Measurements from ENCODE around the gene TET1.
"Not testable (repeated sequence)": the region's sequence is repeated elsewhere in the genome, so short reads cannot be mapped to it uniquely, and the experiment has no call there.

TET1 gene

DNA sequence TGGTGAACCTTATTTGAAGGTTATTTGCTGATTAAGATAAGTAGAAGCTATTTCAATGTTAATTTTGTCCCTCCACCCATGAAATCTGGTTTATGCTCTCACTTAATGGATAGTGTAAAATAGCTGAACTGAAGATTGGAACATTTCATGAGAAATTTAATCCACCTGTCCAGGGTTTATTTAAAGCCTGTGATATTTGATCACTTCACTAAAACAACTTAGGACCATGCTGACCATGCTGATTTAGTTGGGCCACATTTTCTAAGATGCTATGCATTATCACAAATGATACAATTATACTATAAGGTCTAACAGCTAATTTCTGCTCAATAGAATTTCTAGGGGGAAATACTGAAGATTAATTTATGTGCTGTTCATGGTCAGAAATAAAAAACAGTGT, 53.8 kb downstream of the TET1 start:
- H3K36me3 Mint-ChIP-seq (ENCODE audit: low read depth); H3K27ac Mint-ChIP-seq: not testable (repeated sequence)

DNA sequence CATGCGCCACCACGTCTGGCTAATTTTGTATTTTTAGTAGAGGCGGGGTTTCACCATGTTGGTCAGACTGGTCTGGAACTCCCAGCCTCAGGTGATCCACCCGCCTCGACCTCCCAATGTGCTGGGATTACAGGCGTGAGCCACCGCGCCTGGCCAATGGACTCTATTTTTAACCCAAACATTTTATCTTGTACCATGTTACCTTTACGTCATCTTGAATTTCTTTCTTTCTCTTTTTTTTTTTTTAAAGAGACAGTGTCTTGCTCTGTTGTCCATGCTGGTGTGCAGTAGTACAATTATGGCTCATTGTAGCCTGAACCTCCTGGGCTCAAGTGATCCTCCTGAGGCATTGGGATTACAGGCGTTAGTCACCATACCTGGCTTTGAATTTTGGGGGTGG, 57.6 kb downstream of the TET1 start:
- not testable (repeated sequence) for H3K27me3 Mint-ChIP-seq; H3K4me3 Mint-ChIP-seq; H3K9me3 Mint-ChIP-seq; DNase-seq; H3K36me3 Mint-ChIP-seq (ENCODE audit: low read depth); H3K27ac Mint-ChIP-seq; H3K4me1 Mint-ChIP-seq (ENCODE audit: low read depth)

More for the DNA sequence above, 53.8 kb downstream of the TET1 start:
- not testable (repeated sequence) for H3K9me3 Mint-ChIP-seq; H3K4me3 Mint-ChIP-seq; H3K27me3 Mint-ChIP-seq; H3K4me1 Mint-ChIP-seq (ENCODE audit: low read depth); DNase-seq

DNA sequence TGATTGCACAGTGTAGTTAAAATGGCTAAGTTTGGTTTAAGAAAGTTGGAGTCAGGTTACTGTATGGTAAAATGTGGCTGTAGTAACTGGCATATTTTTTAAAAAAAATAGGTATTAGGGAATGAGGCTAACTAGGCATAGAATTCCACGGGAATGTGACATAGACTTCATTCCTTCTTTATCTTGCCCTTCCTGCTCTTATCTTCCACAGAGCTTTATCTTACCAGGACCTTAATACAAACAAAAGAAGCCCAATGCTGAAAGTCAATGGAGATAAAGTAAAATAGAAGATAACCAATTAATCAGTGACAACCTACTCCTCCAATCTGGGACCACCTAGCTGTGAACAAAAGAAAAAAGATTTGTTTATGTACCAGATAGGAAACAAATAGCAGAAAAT, 58.1 kb downstream of the TET1 start:
- H3K27ac Mint-ChIP-seq, result no peak overlapping the region
- H3K27me3 Mint-ChIP-seq, result no peaks in the 10 kb centered on the region
- H3K4me3 Mint-ChIP-seq, result no peak overlapping the region
- peaks cover 1% of the 10 kb centered on the region for H3K4me1 Mint-ChIP-seq (ENCODE audit: low read depth)
- H3K9me3 Mint-ChIP-seq, result no peaks in the 10 kb centered on the region
- no peaks in the 10 kb centered on the region for H3K36me3 Mint-ChIP-seq (ENCODE audit: low read depth)
- DNase-seq, result no peak

DNA sequence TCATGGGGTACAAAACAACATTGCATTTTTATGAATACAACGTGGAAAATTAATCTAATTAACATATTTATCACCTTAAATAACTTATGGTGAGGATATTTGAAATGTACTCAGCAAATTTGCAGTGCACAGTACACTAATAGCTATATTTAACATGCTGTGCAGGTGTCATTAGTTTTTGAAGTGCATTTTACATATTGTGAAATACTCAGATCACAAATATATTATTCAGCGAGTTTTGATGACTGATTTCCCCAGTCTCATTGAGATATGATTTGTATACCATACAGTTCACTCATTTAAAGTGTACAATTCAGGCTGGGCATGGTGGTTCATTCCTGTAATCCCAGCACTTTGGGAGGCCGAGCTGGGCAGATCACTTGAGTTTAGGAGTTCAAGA, 59.5 kb downstream of the TET1 start:
- no peak for DNase-seq
- Mint-ChIP-seq H3K27ac (no peak overlapping the region), H3K4me3 (no peak overlapping the region), H3K9me3 (no peaks in the 10 kb centered on the region), H3K4me1 (ENCODE audit: low read depth) (peaks cover 4% of the 10 kb centered on the region), H3K36me3 (ENCODE audit: low read depth) (no peaks in the 10 kb centered on the region), H3K27me3 (no peaks in the 10 kb centered on the region)

DNA sequence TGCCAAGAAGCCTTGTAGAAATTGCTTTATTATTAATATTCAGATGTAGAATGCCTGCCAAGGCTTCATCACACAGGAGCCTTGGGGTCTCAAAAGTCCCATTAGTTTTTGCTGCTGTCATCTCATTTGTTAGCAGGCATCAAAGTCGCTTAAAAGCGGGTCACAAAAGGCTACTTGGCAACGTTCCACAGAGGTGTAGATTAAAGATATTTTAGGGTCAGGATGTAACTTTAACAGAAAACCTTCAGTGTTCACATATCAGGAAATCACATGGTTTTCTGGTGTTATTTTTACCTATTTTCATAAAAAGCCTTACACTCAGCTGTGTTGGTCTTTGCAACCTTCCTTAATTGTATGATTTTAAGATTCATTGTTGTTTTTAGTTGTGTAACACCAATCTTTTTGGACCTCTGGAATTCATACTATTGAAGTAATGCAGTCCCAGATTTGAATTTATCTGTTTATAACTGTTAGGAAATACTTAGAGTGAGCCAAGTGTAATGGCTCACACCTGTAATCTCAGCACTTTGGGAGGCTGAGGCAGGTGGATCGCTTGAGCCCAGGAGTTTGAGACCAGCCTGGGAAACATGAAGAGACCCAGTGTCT, 65.3 kb downstream of the TET1 start:
- Mint-ChIP-seq H3K4me1 (ENCODE audit: low read depth) (peaks cover 28% of the 10 kb centered on the region), H3K9me3 (no peaks in the 10 kb centered on the region), H3K27ac (no peak overlapping the region), H3K36me3 (ENCODE audit: low read depth) (no peaks in the 10 kb centered on the region), H3K27me3 (no peaks in the 10 kb centered on the region), H3K4me3 (no peak overlapping the region)
- no peak for DNase-seq

DNA sequence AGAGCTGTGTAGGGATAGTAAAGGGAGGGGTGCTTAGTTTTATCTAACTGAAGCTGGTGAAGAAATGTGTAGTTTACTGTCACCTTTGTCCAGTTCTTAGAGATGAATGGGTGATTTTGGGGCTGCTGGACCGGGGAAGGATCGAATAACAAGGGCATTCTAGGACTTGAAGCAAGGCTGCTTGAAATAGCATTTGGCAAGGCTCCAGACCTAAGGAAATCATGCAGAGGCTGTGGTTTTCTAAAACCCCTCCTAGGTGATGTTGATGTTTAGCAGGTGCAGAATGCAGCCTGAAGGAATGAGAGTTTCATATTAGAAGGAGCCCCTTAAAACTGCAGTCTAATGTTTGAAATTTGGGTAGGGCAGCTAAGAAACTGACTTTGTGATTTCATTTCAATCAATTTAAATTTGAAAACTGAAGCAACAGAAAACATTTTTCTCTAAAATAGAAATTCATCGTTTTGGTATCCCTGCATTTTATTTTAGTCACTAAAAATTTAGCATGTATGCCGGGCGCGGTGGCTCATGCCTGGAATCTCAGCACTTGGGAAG, 68.5 kb downstream of the TET1 start:
- DNase-seq, result no peak
- Mint-ChIP-seq H3K36me3 (ENCODE audit: low read depth) (no peaks in the 10 kb centered on the region), H3K9me3 (no peaks in the 10 kb centered on the region), H3K4me3 (no peak overlapping the region), H3K27me3 (no peaks in the 10 kb centered on the region), H3K27ac (no peak overlapping the region), H3K4me1 (ENCODE audit: low read depth) (peaks cover 26% of the 10 kb centered on the region)

DNA sequence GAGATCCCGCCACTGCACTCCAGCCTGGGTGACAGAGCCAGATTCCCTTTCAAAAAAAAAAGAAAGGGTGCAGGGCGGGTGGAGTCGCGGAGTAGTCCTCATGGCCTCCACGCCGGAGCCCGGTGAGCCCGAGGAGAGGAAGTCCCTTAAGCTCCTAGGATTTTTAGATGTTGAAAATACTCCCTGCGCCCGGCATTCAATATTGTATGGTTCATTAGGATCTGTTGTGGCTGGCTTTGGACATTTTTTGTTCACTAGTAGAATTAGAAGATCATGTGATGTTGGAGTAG, 72.1 kb downstream of the TET1 start:
- not testable (repeated sequence) for DNase-seq; H3K4me3 Mint-ChIP-seq; H3K27ac Mint-ChIP-seq; H3K9me3 Mint-ChIP-seq; H3K36me3 Mint-ChIP-seq (ENCODE audit: low read depth); H3K27me3 Mint-ChIP-seq
- H3K4me1 Mint-ChIP-seq (ENCODE audit: low read depth), result peaks cover 12% of the 10 kb centered on the region

DNA sequence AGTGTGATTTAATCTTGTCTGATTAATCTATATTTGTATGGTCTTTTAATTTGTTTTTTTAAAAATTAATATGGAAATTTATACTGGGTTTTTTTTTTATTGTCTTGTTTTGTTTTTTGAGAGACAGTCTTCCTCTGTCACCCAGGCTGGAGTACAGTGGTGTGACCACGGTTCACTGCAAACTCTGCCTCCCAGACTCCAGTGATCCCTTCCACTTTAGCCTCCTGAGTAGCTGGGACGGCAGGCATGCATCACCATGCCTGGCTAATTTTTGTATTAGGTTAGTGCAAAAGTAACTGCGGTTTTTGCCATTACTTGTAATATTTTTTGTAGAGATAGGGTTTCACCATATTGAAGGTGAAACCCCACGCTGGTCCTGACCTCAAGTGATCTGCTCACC, 73.1 kb downstream of the TET1 start:
- no peaks in the 10 kb centered on the region for H3K27me3 Mint-ChIP-seq
- peaks cover 9% of the 10 kb centered on the region for H3K4me1 Mint-ChIP-seq (ENCODE audit: low read depth)
- no peaks in the 10 kb centered on the region for H3K9me3 Mint-ChIP-seq
- H3K36me3 Mint-ChIP-seq (ENCODE audit: low read depth), result no peaks in the 10 kb centered on the region
- DNase-seq, result no peak
- H3K27ac Mint-ChIP-seq, result no peak overlapping the region
- H3K4me3 Mint-ChIP-seq, result no peak overlapping the region

DNA sequence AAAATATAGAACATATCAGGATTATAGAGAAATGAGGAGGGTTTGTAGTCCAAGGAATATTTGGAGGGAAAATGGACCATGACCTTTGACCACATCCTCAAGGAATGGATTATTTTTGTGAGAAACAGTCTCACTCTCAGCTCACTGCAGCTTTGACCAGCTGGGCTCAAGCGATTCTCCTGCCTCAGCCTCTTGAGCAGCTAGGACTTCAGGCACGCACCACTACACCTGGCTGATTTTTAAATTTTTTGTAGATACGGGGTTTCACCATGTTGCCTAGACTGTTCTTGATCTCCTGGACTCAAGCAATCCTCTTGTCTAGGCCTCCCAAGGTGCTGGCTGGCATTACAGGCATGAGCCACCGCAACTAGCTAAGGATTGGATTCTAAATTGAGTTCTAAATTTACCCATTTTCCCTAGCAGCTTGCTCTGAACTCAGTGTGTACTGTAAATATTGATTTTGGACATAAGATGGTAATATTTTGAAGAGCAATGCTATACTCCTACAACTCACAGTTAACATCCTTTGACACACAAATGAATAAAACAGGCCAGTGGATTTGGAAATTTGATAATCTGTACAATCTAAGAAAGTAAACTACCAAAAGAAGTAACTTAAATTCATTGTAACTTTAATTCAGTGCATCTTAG, 73.8 kb downstream of the TET1 start:
- no peak overlapping the region for H3K27ac Mint-ChIP-seq
- H3K9me3 Mint-ChIP-seq, result no peaks in the 10 kb centered on the region
- DNase-seq, result no peak
- H3K4me3 Mint-ChIP-seq, result no peak overlapping the region
- peaks cover 2% of the 10 kb centered on the region for H3K4me1 Mint-ChIP-seq (ENCODE audit: low read depth)
- no peaks in the 10 kb centered on the region for H3K27me3 Mint-ChIP-seq
- H3K36me3 Mint-ChIP-seq (ENCODE audit: low read depth), result no peaks in the 10 kb centered on the region

DNA sequence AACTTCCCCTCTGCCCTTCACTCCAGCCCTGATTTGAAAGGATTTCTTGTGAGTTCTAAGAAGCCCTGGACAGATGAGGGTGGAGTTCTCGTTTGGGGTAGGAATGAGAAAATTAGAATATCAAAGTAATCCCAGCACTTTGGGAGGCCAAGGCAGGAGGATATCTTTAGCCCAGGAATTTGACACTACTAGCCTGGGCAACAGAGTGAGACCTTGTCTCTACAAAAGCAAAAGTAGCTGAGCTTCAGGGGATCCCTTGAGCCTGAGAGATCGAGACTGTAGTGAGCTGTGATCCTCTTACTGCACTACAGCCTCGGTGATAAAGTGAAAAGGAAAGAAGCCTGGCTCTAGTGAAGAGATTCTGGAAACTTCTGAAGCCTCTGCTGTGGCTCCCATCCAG, 76.2 kb downstream of the TET1 start:
- Mint-ChIP-seq H3K27ac (no peak overlapping the region), H3K4me3 (no peak overlapping the region), H3K36me3 (ENCODE audit: low read depth) (no peaks in the 10 kb centered on the region), H3K9me3 (no peaks in the 10 kb centered on the region), H3K4me1 (ENCODE audit: low read depth) (no peaks in the 10 kb centered on the region), H3K27me3 (no peaks in the 10 kb centered on the region)
- DNase-seq, result no peak

DNA sequence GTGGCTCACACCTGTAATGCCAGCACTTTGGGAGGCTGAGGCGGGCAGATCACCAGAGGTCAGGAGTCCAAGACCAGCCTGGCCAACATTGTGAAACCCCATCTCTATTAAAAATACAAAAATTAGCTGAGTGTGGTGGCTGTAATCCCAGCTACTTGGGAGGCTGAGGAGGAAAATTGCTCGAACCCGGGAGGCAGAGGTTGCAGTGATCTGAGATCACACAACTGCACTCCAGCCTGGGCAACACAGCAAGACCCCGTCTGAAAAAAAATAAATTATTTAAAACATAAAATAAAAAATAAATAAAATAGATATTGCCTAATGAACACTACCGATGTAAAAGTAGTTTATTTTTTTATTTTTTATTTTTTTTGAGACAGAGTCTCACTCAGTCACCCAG, 83.4 kb downstream of the TET1 start:
- not testable (repeated sequence) for H3K4me3 Mint-ChIP-seq; H3K4me1 Mint-ChIP-seq (ENCODE audit: low read depth); H3K36me3 Mint-ChIP-seq (ENCODE audit: low read depth); H3K27ac Mint-ChIP-seq; H3K9me3 Mint-ChIP-seq; DNase-seq; H3K27me3 Mint-ChIP-seq

DNA sequence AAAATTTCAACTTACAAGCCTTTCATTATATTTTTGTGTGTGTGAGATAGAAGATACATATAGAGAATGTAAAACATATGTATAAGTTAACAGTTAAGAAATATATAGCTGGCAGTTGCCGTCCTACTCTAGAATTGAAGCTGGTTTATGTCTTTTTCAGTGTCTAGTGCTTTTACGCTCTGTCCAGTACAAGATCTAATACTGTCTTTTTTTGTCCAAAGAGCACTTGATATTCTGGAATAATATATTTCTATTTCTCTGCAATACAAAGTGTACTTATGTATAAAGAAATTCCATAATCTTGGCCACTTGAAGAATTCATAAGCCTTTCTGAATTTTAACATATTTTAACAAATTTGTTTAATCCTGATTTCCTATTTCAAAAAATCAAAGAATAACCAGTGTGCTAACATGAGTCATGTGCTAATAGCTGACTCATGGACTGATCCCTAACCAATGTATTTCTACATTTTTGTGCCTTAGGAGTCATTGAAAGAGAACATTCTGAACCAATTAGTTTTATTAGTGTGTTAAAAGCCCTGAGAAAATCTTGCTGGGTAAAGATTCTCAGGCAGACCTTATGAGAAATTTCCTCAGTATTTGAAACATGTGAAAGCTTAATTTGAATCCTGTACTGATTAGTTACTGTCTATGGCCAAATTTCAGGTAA, 87.7 kb downstream of the TET1 start:
- H3K4me3 Mint-ChIP-seq, result no peak overlapping the region
- H3K9me3 Mint-ChIP-seq, result no peaks in the 10 kb centered on the region
- DNase-seq, result no peak
- peaks cover 4% of the 10 kb centered on the region for H3K4me1 Mint-ChIP-seq (ENCODE audit: low read depth)
- H3K36me3 Mint-ChIP-seq (ENCODE audit: low read depth), result peaks cover 8% of the 10 kb centered on the region
- H3K27ac Mint-ChIP-seq, result no peak overlapping the region
- H3K27me3 Mint-ChIP-seq, result no peaks in the 10 kb centered on the region

DNA sequence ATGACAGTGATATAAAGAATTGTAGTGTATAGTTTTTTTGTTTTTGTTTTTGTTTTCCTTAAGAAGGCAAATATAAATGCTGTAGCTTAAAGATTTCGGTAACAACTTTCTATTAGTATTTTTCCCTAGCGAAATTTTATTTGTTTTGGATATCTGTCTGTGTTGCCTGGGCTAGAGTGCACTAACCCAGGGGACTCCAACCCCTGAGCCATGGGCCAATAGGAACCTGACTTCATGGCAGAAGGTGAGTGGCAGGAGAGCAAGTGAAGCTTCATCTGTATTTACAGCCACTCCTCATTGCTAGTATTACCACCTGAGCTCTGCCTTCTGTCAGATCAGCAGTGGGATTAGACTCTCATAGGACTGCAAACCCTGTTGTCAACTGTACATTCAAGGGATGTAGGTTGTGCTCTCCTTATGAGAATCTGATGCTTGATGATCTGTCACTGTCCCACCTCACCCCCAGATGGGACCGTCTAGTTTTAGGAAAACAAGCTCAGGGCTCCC, 95.5 kb downstream of the TET1 start:
- Mint-ChIP-seq H3K4me3 (no peak overlapping the region), H3K36me3 (ENCODE audit: low read depth) (no peaks in the 10 kb centered on the region), H3K27ac (no peak overlapping the region), H3K4me1 (ENCODE audit: low read depth) (no peaks in the 10 kb centered on the region), H3K27me3 (no peaks in the 10 kb centered on the region), H3K9me3 (no peaks in the 10 kb centered on the region)
- no peak for DNase-seq

DNA sequence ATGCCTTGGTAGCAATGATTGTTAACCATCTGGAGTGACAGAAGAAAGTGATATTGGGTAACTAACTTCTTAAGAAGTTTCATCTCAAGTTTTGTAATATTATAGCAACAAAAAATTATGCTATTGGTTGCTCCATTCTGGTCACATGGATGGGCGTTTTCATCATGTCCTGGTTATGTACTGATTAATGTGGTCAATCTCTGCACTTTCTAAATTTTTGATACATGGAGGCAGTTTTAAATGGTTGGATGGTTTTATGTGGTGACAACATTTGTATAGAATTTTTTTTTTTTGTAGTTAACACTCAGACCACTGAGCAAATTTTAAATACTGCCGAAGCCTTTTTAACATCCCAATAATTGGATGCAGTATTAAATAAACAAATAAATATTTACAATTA, 105.7 kb downstream of the TET1 start:
- Mint-ChIP-seq H3K4me1 (ENCODE audit: low read depth) (peaks cover 3% of the 10 kb centered on the region), H3K27ac (no peak overlapping the region), H3K27me3 (no peaks in the 10 kb centered on the region), H3K36me3 (ENCODE audit: low read depth) (peaks cover 14% of the 10 kb centered on the region), H3K9me3 (no peaks in the 10 kb centered on the region), H3K4me3 (no peak overlapping the region)
- no peak for DNase-seq

DNA sequence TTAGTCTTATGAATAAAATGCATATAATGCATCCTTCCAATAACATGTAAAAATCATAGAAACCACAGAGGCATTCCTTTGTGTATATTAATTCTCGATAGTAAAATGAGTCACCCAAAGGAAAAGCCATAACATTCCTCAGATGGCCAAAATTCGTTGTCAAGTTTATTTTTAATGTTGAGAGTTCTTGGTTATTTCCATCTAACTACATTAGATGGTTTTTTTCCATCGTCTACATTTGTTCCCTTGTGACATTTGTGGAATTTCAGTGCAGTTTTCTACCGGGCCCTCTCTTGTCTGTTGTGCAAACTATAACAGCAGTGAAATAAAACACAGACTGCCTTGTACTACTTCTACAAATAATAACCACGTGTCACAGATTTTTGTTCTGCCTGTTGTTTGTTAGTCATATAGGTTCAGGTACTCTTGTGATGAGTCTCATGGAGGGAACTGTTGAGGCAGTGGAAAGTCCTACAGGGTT, 106.2 kb downstream of the TET1 start:
- Mint-ChIP-seq H3K27ac (no peak overlapping the region), H3K9me3 (no peaks in the 10 kb centered on the region), H3K4me3 (no peak overlapping the region), H3K27me3 (no peaks in the 10 kb centered on the region), H3K36me3 (ENCODE audit: low read depth) (peaks cover 14% of the 10 kb centered on the region), H3K4me1 (ENCODE audit: low read depth) (peaks cover 3% of the 10 kb centered on the region)
- DNase-seq, result no peak
